HepG2 (cell line): ENCODE data around the gene ANO4. TPM values are rescaled to one million over a fixed set of nuclear protein-coding genes. Genes with fewer than 3 reads are reported as not detected.

ENCODE experiments used
- ATAC-seq: fragments of 200-7000 bp; cut with Tn5 transposase; 3 replicates; pipeline ENCODE4 v1.9.1; 2020; ENCODE audit warnings: mild to moderate bottlenecking, moderate library complexity
- BruUV-seq: library from RNA; stranded (reverse); fragments of 400-500 nt; replicated peaks from 2 replicates; lab custom pipeline; 2021; lab: Mats Ljungman, UMichigan
- CTCF ChIA-PET: fragments of 300-600 bp; formaldehyde crosslinking; extraction: SDS; loops from one replicate; lab custom pipeline; 2021; ENCODE audit warnings: low total read pairs, inconsistent platforms, low intra/inter-chr PET ratio; lab: Yijun Ruan, JAX
- POLR2A ChIA-PET: fragments of 350-600 bp; sonication (Branson Sonifier 250); formaldehyde crosslinking; loops from one replicate; lab custom pipeline; 2020; ENCODE audit warnings: antibody characterized with exemption, inconsistent platforms; lab: Yijun Ruan, JAX
- DNase-seq: peaks from one replicate; pipeline ENCODE4 v3.0.0-alpha.2; 2015; ENCODE audit warnings: low spot score
- FAIRE-seq: peaks from 3 replicates; lab custom pipeline; 2011; peaks lifted over from hg19 to GRCh38; lab: Jason Lieb, UNC
- H2AFZ ChIP-seq: one replicate; pipeline ENCODE4 v1.6.1; 2011; ENCODE audit warnings: low read length, inconsistent platforms
- H3K27ac ChIP-seq: fragments of 300-600 bp; 3 replicates; pipeline ENCODE4 v1.8.0; 2011; ENCODE audit warnings: mixed run types, mild to moderate bottlenecking, mixed read lengths, low read length, inconsistent platforms; ENCODE audit not compliant: insufficient read depth; ENCODE audit errors: extremely low read length
- H3K27me3 ChIP-seq, 2 experiments: fragments of 200-600 bp in 1 of 2; 2 replicates in 1 of 2; 3 replicates in 1 of 2; pipeline versions ENCODE4 v1.6.0 to v1.8.0; 2011; ENCODE audit warnings: low read length in 2 of 2, mild to moderate bottlenecking in 2 of 2, moderate library complexity in 2 of 2, inconsistent platforms in 1 of 2; ENCODE audit not compliant: insufficient read depth in 2 of 2, control insufficient read depth in 1 of 2
- H3K36me3 ChIP-seq, 2 experiments: fragments of 200-600 bp in 1 of 2; replicated peaks in 1 of 2; 2 replicates in 1 of 2; 3 replicates in 1 of 2; pipeline versions ENCODE4 v1.5.1 to v1.8.0; 2011; ENCODE audit warnings: low read length in 2 of 2, inconsistent platforms in 1 of 2; ENCODE audit not compliant: insufficient read depth in 2 of 2, control insufficient read depth in 1 of 2
- H3K4me1 ChIP-seq: 2 replicates; pipeline ENCODE4 v1.5.1; 2012; ENCODE audit warnings: low read length, inconsistent platforms; ENCODE audit not compliant: insufficient read depth
- H3K4me2 ChIP-seq: 2 replicates; pipeline ENCODE4 v1.6.0; 2011; ENCODE audit warnings: low read depth, low read length, inconsistent platforms
- H3K4me3 ChIP-seq, 3 experiments: fragments of 200-600 bp in 1 of 3; sonication (generic), shearing (Covaris generic) in 1 of 3; replicated peaks in 1 of 3; 2 replicates each; pipeline ENCODE4 v1.5.1; 2011 to 2016; ENCODE audit warnings: low read length in 3 of 3, inconsistent platforms in 2 of 3, low read depth in 2 of 3, mild to moderate bottlenecking in 2 of 3, control low read depth in 1 of 3, mixed read lengths in 1 of 3; ENCODE audit not compliant: insufficient read depth in 1 of 3
- H3K79me2 ChIP-seq: one replicate; pipeline ENCODE4 v1.6.1; 2011; ENCODE audit warnings: low read length, inconsistent platforms; ENCODE audit not compliant: insufficient read depth
- H3K9ac ChIP-seq: 2 replicates; pipeline ENCODE4 v1.6.0; 2011; ENCODE audit warnings: mild to moderate bottlenecking, low read depth, low read length, inconsistent platforms; ENCODE audit not compliant: insufficient read depth
- H3K9me3 ChIP-seq: 2 replicates; pipeline ENCODE4 v1.5.1; 2012; ENCODE audit warnings: mild to moderate bottlenecking, low read length
- H4K20me1 ChIP-seq: 2 replicates; pipeline ENCODE4 v1.6.0; 2011; ENCODE audit warnings: inconsistent platforms, mild to moderate bottlenecking, low read length, moderate library complexity; ENCODE audit not compliant: insufficient read depth
- REXO4 ChIP-seq: sonication (generic); formaldehyde crosslinking; IDR thresholded peaks from 2 replicates; pipeline ENCODE4 v1.8.0; 2022; ENCODE audit warnings: missing genetic modification reagents, mild to moderate bottlenecking, borderline replicate concordance
- SP2 ChIP-seq: sonication (generic); formaldehyde crosslinking; IDR thresholded peaks from 2 replicates; pipeline ENCODE4 v1.5.1; 2020; ENCODE audit warnings: mild to moderate bottlenecking, missing genetic modification reagents
- ZBTB10 ChIP-seq: sonication (generic); formaldehyde crosslinking; IDR thresholded peaks from 2 replicates; pipeline ENCODE4 v1.4.0; 2020; ENCODE audit warnings: missing genetic modification reagents, borderline replicate concordance
- ZBTB3 ChIP-seq: sonication (generic); formaldehyde crosslinking; IDR thresholded peaks from 2 replicates; pipeline ENCODE4 v1.4.0; 2020; ENCODE audit warnings: low read depth, mild to moderate bottlenecking, moderate library complexity, missing genetic modification reagents, borderline replicate concordance
- ZBTB43 ChIP-seq: sonication (generic); formaldehyde crosslinking; conservative IDR thresholded peaks from 2 replicates; pipeline ENCODE4 v1.4.0; 2020; ENCODE audit warnings: missing genetic modification reagents
- ZMYM3 ChIP-seq: sonication (generic); formaldehyde crosslinking; IDR thresholded peaks from 2 replicates; pipeline ENCODE4 v1.5.1; 2020; ENCODE audit warnings: mild to moderate bottlenecking, missing genetic modification reagents
- ZNF124 ChIP-seq: sonication (generic); formaldehyde crosslinking; IDR thresholded peaks from 2 replicates; pipeline ENCODE4 v1.4.0; 2020; ENCODE audit warnings: missing genetic modification reagents
- ZNF180 ChIP-seq: sonication (generic); formaldehyde crosslinking; IDR thresholded peaks from 2 replicates; pipeline ENCODE4 v1.4.0; 2020; ENCODE audit warnings: low read depth, missing genetic modification reagents, borderline replicate concordance
- ZNF296 ChIP-seq: sonication (generic); formaldehyde crosslinking; conservative IDR thresholded peaks from 2 replicates; pipeline ENCODE4 v1.5.0; 2020; ENCODE audit warnings: mild to moderate bottlenecking, missing genetic modification reagents
- ZNF605 ChIP-seq: sonication (generic); formaldehyde crosslinking; IDR thresholded peaks from 2 replicates; pipeline ENCODE4 v1.8.0; 2022; ENCODE audit warnings: mild to moderate bottlenecking, missing genetic modification reagents
- ZNF674 ChIP-seq: sonication (generic); formaldehyde crosslinking; IDR thresholded peaks from 2 replicates; pipeline ENCODE4 v1.5.0; 2020; ENCODE audit warnings: low read depth, mild to moderate bottlenecking, missing genetic modification reagents
- ZNF691 ChIP-seq: sonication (generic); formaldehyde crosslinking; IDR thresholded peaks from 2 replicates; pipeline ENCODE4 v1.4.0; 2020; ENCODE audit warnings: missing genetic modification reagents, low read depth, mild to moderate bottlenecking, borderline replicate concordance
- ZNF768 ChIP-seq: sonication (generic); formaldehyde crosslinking; IDR thresholded peaks from 2 replicates; pipeline ENCODE4 v1.4.0; 2020; ENCODE audit warnings: missing genetic modification reagents
- ZNF790 ChIP-seq: sonication (generic); formaldehyde crosslinking; IDR thresholded peaks from 2 replicates; pipeline ENCODE4 v1.8.0; 2022; ENCODE audit warnings: missing genetic modification reagents, mild to moderate bottlenecking, borderline replicate concordance
- WGBS: methylation state at CpG from one replicate; pipeline ENCODE4 v1.1.6; 2017; ENCODE audit warnings: low lambda C conversion rate; 5-methylcytosine and 5-hydroxymethylcytosine counted together
- in situ Hi-C: cut with HindIII; loops from 2 replicates; pipeline ENCODE4 v1.10.0; 2017; ENCODE audit warnings: low pct_unique_long_range_greater_than_20kb; ENCODE audit not compliant: extremely low pct_ligation_motif_present
- intact Hi-C: fragments of 100-400 bp; cut with micrococcal nuclease; formaldehyde crosslinking; loops from one replicate; pipeline ENCODE4 v1.10.0; 2022; ENCODE audit not compliant: unreplicated experiment
- polyA plus RNA-seq, 8 experiments: library from polyadenylated mRNA; depleted of rRNA in 3 of 8; stranded (reverse) in 7 of 8; unstranded in 1 of 8; fragments of >200 nt; fragmentation: Illumina TruSeq in 4 of 8; extraction: Trizol in 4 of 8; gene quantifications; 2 replicates each; pipeline versions ENCODE4 v1.2.1 to v1.2.3, GENCODE V29; 2011 to 2016; ENCODE audit warnings: low read depth in 4 of 8, missing spikeins in 1 of 8, mixed read lengths in 1 of 8; ENCODE audit not compliant: insufficient read depth in 1 of 8
- total RNA-seq, 5 experiments: library from RNA; depleted of rRNA; stranded (reverse); fragments of >200 nt; fragmentation: Illumina TruSeq; extraction: Trizol; gene quantifications; 2 replicates each; pipeline ENCODE4 v1.2.3, GENCODE V29; 2016; ENCODE audit warnings: low read depth in 1 of 5

Gene ANO4
- total and polyA plus RNA-seq, 2 of the 13 experiments (the other 11 are each of a cell fraction or from before 2014, with no cell fraction given), result not detected

- in situ Hi-C loops, result no loop called here
- Histone ChIP-seq H3K4me2 (no peak overlapping the region), H3K27me3 (no peaks in the 10 kb centered on the region; a peak in 1 of 5 replicates), H3K4me3 (no peak overlapping the region), H3K79me2 (no peaks in the 10 kb centered on the region), H3K4me1 (no peaks in the 10 kb centered on the region), H3K9me3 (no peaks in the 10 kb centered on the region), H2AFZ (no peak overlapping the region), H4K20me1 (no peaks in the 10 kb centered on the region), H3K27ac (no peak overlapping the region), H3K36me3 (no peaks in the 10 kb centered on the region), H3K9ac (no peak overlapping the region)
- TF ChIP-seq ZNF605 (CRISPR knock-in tag) (no peak), ZNF180 (CRISPR knock-in tag) (no peak), ZBTB3 (no peak), ZNF296 (CRISPR knock-in tag) (no peak), ZMYM3 (CRISPR knock-in tag) (no peak), ZNF124 (CRISPR knock-in tag) (no peak), SP2 (no peak), ZNF768 (no peak), ZNF691 (no peak), ZNF674 (CRISPR knock-in tag) (no peak), ZBTB10 (CRISPR knock-in tag) (no peak), ZNF790 (CRISPR knock-in tag) (no peak), REXO4 (CRISPR knock-in tag) (no peak), ZBTB43 (no peak)
- ChIA-PET CTCF (no interaction called here), POLR2A (no interaction called here)
- ATAC-seq (no peak), FAIRE-seq (no peak), DNase-seq (no peak)
- BruUV-seq, result no TSS peak
- intact Hi-C loops, result no loop called here
- WGBS, result 10% methylated on average over 6 of the region's 7 CpGs
These were observed 271.9 kb downstream of the ANO4 start for GRCh38 chr12:101066489-101066888.
